Esophagus (tissue), 2 donors: ENCODE measurements around the gene AP2B1. TPM values are rescaled to one million over a fixed set of nuclear protein-coding genes. Genes with fewer than 3 reads are reported as not detected.
"Not testable (repeated sequence)": the region's sequence is repeated elsewhere in the genome, so short reads cannot be mapped to it uniquely, and the experiment has no call there.

Experiments used
- H3K27ac ChIP-seq, 2 donors: one replicate each; pipeline ENCODE4 v1.5.1; 2013; ENCODE audit warnings: low read depth in 2 of 2, mild to moderate bottlenecking in 2 of 2, inconsistent platforms in 1 of 2, low read length in 1 of 2, moderate library complexity in 1 of 2
- H3K27me3 ChIP-seq, 2 donors: one replicate each; pipeline ENCODE4 v1.6.1; 2013; ENCODE audit warnings: low read length in 2 of 2, control low read depth in 1 of 2, mild to moderate bottlenecking in 1 of 2; ENCODE audit not compliant: insufficient read depth in 2 of 2, control insufficient read depth in 1 of 2
- H3K36me3 ChIP-seq, 2 donors: one replicate each; pipeline ENCODE4 v1.6.1; 2013; ENCODE audit warnings: low read length in 1 of 2; ENCODE audit not compliant: control insufficient read depth in 2 of 2, insufficient read depth in 2 of 2
- H3K4me1 ChIP-seq, 2 donors: one replicate each; pipeline ENCODE4 v1.6.1; 2013; ENCODE audit warnings: low read length in 1 of 2; ENCODE audit not compliant: control insufficient read depth in 2 of 2, insufficient read depth in 2 of 2
- H3K4me3 ChIP-seq, 2 donors: one replicate each; pipeline ENCODE4 v1.5.1; 2013; ENCODE audit warnings: low read length in 2 of 2, mild to moderate bottlenecking in 2 of 2, low read depth in 1 of 2, moderate library complexity in 1 of 2
- H3K9me3 ChIP-seq, 2 donors: one replicate each; pipeline ENCODE4 v1.6.1; 2013; ENCODE audit warnings: mild to moderate bottlenecking in 2 of 2, low read depth in 1 of 2, low read length in 1 of 2, moderate library complexity in 1 of 2; ENCODE audit not compliant: control insufficient read depth in 2 of 2, insufficient read depth in 1 of 2
- WGBS, 2 donors: extraction: QIAGEN DNeasy Blood & Tissue Kit; methylation state at CpG; one replicate each; pipeline ENCODE4 v1.1.7; 2013; 5-methylcytosine and 5-hydroxymethylcytosine counted together
- polyA plus RNA-seq, 2 donors: library from polyadenylated mRNA; stranded (reverse); fragments of 200-250 nt; gene quantifications; one replicate each; pipeline ENCODE4 v1.2.3, GENCODE V29; 2013
- donor health status: healthy with polysubstance abuse.
- donor health status: Bipolar disorder and iron deficiency.

The AP2B1 gene
- polyA plus RNA-seq, 2 donors, result 13.2 to 14.3 TPM

GRCh38 chr17:35596072-35596471, 8.9 kb downstream of the AP2B1 start:
- Histone ChIP-seq H3K9me3 (no peaks in the 10 kb centered on the region), H3K4me3 (no peak overlapping the region), H3K27me3 (no peaks in the 10 kb centered on the region), H3K4me1 (peaks cover 0 to 2% of the 10 kb centered on the region in 2 donors), H3K27ac (no peak overlapping the region), H3K36me3 (peaks cover 7 to 10% of the 10 kb centered on the region in 2 donors)
- WGBS, 2 donors, result 84 to 86% methylated on average over 4 of the region's 4 CpGs

- WGBS, 2 donors, result 89 to 90% methylated on average over 54 of the region's 54 CpGs
- no peak overlapping the region for H3K27ac ChIP-seq
- H3K27me3 ChIP-seq, result no peaks in the 10 kb centered on the region
- no peaks in the 10 kb centered on the region for H3K9me3 ChIP-seq
- H3K4me1 ChIP-seq, result peaks cover 0 to 2% of the 10 kb centered on the region in 2 donors
- H3K36me3 ChIP-seq, result peaks cover 7 to 10% of the 10 kb centered on the region in 2 donors
- H3K4me3 ChIP-seq, result no peak overlapping the region
These were observed 9.6 kb downstream of the AP2B1 start for GRCh38 chr17:35596530-35597233.

- H3K4me1 ChIP-seq, result peaks cover 0 to 2% of the 10 kb centered on the region in 2 donors
- 69 to 76% methylated on average over 5 of the region's 5 CpGs for WGBS, 2 donors
- no peaks in the 10 kb centered on the region for H3K27me3 ChIP-seq
- peaks cover 7 to 10% of the 10 kb centered on the region in 2 donors for H3K36me3 ChIP-seq
- no peak overlapping the region for H3K27ac ChIP-seq
- no peaks in the 10 kb centered on the region for H3K9me3 ChIP-seq
- no peak overlapping the region for H3K4me3 ChIP-seq
These were observed 10.5 kb downstream of the AP2B1 start for GRCh38 chr17:35597604-35598003.

GRCh38 chr17:35603674-35604073, 16.6 kb downstream of the AP2B1 start:
- no peaks in the 10 kb centered on the region for H3K27me3 ChIP-seq
- H3K4me3 ChIP-seq, result no peak overlapping the region
- no peaks in the 10 kb centered on the region for H3K4me1 ChIP-seq
- WGBS, 2 donors, result 86 to 87% methylated on average over 7 of the region's 7 CpGs
- H3K27ac ChIP-seq, result no peak overlapping the region
- no peaks in the 10 kb centered on the region for H3K9me3 ChIP-seq
- peaks cover 3 to 5% of the 10 kb centered on the region in 2 donors for H3K36me3 ChIP-seq

- 79 to 86% methylated on average over 2 of the region's 2 CpGs for WGBS, 2 donors
- Histone ChIP-seq H3K36me3 (peaks cover 4 to 7% of the 10 kb centered on the region in 2 donors), H3K4me3 (no peak overlapping the region), H3K27ac (peak overlapping the region in 1 of 2 donors; percentile 42), H3K9me3 (no peaks in the 10 kb centered on the region), H3K4me1 (no peaks in the 10 kb centered on the region), H3K27me3 (no peaks in the 10 kb centered on the region)
These were observed 18.6 kb downstream of the AP2B1 start for GRCh38 chr17:35605678-35606077.

GRCh38 chr17:35607239-35607847, 20.2 kb downstream of the AP2B1 start:
- H3K9me3 ChIP-seq, result no peaks in the 10 kb centered on the region
- peaks cover 4 to 7% of the 10 kb centered on the region in 2 donors for H3K36me3 ChIP-seq
- no peak overlapping the region for H3K4me3 ChIP-seq
- H3K27me3 ChIP-seq, result no peaks in the 10 kb centered on the region
- peak overlapping the region in 1 of 2 donors; percentile 42 for H3K27ac ChIP-seq
- no peaks in the 10 kb centered on the region for H3K4me1 ChIP-seq
- 48 to 63% methylated on average over 3 of the region's 3 CpGs for WGBS, 2 donors

- Histone ChIP-seq H3K27me3 (no peaks in the 10 kb centered on the region), H3K27ac (no peak overlapping the region), H3K9me3 (no peaks in the 10 kb centered on the region), H3K4me1 (no peaks in the 10 kb centered on the region), H3K36me3 (peaks cover 4 to 7% of the 10 kb centered on the region in 2 donors), H3K4me3 (no peak overlapping the region)
- 93 to 96% methylated on average over 4 of the region's 4 CpGs for WGBS, 2 donors
These were observed 22.7 kb downstream of the AP2B1 start for GRCh38 chr17:35609831-35610230.

DNA sequence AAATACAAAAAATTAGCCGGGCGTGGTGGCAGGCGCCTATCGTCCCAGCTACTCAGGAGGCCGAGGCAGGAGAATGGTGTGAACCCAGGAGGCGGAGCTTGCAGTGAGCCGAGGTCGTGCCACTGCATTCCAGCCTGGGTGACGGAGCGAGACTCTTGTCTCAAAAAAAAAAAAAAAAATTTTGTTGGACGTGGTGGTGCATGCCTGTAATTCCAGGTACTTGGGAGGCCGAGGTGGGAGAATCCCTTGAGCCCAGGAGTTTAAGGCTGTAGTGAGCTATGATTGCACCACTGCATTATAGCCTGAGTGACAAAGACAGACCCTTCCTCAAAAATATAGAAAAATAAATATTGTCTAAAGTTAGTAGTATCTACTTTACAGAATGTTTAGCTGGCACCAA, 23.6 kb downstream of the AP2B1 start:
- 87 to 90% methylated on average over 12 of the region's 12 CpGs for WGBS, 2 donors
- not testable (repeated sequence) for H3K4me3 ChIP-seq, H3K4me1 ChIP-seq, H3K36me3 ChIP-seq, H3K27ac ChIP-seq, H3K27me3 ChIP-seq, H3K9me3 ChIP-seq

GRCh38 chr17:35612924-35613521, 25.9 kb downstream of the AP2B1 start:
- Histone ChIP-seq H3K27me3 (no peaks in the 10 kb centered on the region), H3K27ac (no peak overlapping the region), H3K9me3 (no peaks in the 10 kb centered on the region), H3K4me1 (no peaks in the 10 kb centered on the region), H3K4me3 (no peak overlapping the region), H3K36me3 (peaks cover 2 to 7% of the 10 kb centered on the region in 2 donors)
- 76 to 86% methylated on average over 2 of the region's 2 CpGs for WGBS, 2 donors
